Measurements from ENCODE around the gene LACC1.

The LACC1 gene

DNA sequence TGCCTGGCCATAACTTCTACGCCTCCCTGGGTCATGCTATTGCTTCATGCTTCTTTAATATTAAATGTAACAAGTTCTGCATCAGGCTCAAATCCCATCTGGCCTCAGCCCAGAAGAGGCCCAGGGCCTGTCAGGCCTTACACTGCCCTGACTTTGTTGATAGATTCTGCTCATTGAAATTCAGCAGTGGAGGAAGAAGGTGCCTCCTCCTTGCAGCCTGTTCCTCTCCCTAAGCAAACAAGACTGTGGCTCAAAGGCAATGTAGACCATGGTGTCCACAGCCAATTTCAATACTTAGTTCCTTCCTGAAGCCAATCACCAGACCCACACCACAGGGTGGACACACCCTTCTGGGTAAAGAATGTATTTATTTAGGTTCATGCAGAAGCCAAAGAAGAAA is 59.4 kb downstream of the LACC1 start:
- TF ChIP-seq POLR2A (IDR thresholded peaks at IDR 0.05; ENCODE audit: low read depth, low read length) = no peak
- FAIRE-seq (no peak), DNase-seq (ENCODE audit: insufficient read length, low spot score) (no peak)

DNA sequence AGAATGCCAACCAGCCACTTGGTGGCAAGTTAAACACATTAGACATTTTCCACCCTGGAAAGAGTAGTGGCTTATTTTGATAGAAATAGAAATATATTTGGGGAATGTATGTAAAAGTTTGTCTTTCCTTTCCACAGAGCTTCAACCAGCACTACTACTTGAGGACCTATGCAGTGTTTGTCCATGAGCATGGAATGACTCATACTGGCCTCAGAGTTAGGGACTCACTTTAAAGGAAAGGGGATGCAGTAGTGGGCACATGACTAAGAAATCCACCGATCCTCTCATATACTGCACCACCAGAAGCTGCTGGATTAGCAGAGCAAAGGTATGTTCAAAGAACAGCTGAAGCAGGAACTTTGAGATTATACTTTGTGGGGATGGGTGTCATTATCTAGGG is 62.6 kb downstream of the LACC1 start:
- no peak for TF ChIP-seq POLR2A (IDR thresholded peaks at IDR 0.05; ENCODE audit: low read depth, low read length)
- FAIRE-seq (no peak), DNase-seq (ENCODE audit: insufficient read length, low spot score) (no peak)
